Testis (tissue), 2 donors: ENCODE results near the gene RALGPS1.

Experiments used
- CTCF ChIP-seq, 3 experiments: fragments of 450-650 bp in 2 of 3; fragments of 200-600 bp in 1 of 3; sonication (generic) in 1 of 3; IDR thresholded peaks; one replicate each; pipeline ENCODE4 v1.5.1; 2016 to 2019; ENCODE audit warnings: antibody characterized with exemption in 3 of 3, mild to moderate bottlenecking in 2 of 3, moderate library complexity in 1 of 3
- POLR2A ChIP-seq: fragments of 450-650 bp; IDR thresholded peaks from one replicate; pipeline ENCODE4 v1.6.1; 2017; ENCODE audit warnings: antibody characterized with exemption, mild to moderate bottlenecking, moderate library complexity

GRCh38 chr9:127168756-127169574, 254.4 kb downstream of the RALGPS1 start:
- TF ChIP-seq CTCF (IDR thresholded peaks at IDR 0.05) (no peak), POLR2A (no peak)
